ENCODE measurements around the gene DPP10.

Gene DPP10

GRCh38 chr2:115119086-115119485, 676.6 kb downstream of the DPP10 start (continued):
- TF ChIP-seq PRDM2 (tag by site-specific recombination; IDR thresholded peaks at IDR 0.05; ENCODE audit: borderline replicate concordance) = no peak
- TF ChIP-seq ZBTB7A (tag by site-specific recombination; IDR thresholded peaks at IDR 0.05; ENCODE audit: low read depth) = no peak
- no peak for TF ChIP-seq ZNF202 (tag by site-specific recombination; IDR thresholded peaks at IDR 0.05; ENCODE audit: borderline replicate concordance)
- TF ChIP-seq BCL11A (tag by site-specific recombination; IDR thresholded peaks at IDR 0.05; ENCODE audit: low read depth) = no peak
- no peak for TF ChIP-seq ZNF350 (tag by site-specific recombination; IDR thresholded peaks at IDR 0.05)
- TF ChIP-seq, protein P1, sequence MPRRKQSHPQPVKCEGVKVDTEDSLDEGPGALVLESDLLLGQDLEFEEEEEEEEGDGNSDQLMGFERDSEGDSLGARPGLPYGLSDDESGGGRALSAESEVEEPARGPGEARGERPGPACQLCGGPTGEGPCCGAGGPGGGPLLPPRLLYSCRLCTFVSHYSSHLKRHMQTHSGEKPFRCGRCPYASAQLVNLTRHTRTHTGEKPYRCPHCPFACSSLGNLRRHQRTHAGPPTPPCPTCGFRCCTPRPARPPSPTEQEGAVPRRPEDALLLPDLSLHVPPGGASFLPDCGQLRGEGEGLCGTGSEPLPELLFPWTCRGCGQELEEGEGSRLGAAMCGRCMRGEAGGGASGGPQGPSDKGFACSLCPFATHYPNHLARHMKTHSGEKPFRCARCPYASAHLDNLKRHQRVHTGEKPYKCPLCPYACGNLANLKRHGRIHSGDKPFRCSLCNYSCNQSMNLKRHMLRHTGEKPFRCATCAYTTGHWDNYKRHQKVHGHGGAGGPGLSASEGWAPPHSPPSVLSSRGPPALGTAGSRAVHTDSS (tag by site-specific recombination; IDR thresholded peaks at IDR 0.05) = no peak
- TF ChIP-seq ZNF530 (tag by site-specific recombination; IDR thresholded peaks at IDR 0.05; ENCODE audit: low read depth) = no peak
- no peak for TF ChIP-seq ZNF518A (tag by site-specific recombination; conservative IDR thresholded peaks at IDR 0.05; ENCODE audit: low read depth)

GRCh38 chr2:115122701-115123100, 680.3 kb downstream of the DPP10 start:
- ChIA-PET POLR2A (no interaction called here), CTCF (no interaction called here)
- Histone ChIP-seq H3K4me1 (ENCODE audit: control insufficient read depth, insufficient read depth, low read length) (no peaks in the 10 kb centered on the region), H3K9me3 (ENCODE audit: control insufficient read depth, insufficient read depth, low read depth, low read length) (no peaks in the 10 kb centered on the region), H3K27ac (ENCODE audit: extremely low read depth, low read depth, low read length) (no peak overlapping the region), H3K36me3 (ENCODE audit: control insufficient read depth in 2 of 2, insufficient read depth in 1 of 2, low read length in 2 of 2) (no peaks in the 10 kb centered on the region), H3K4me3 (ENCODE audit: low read depth, low read length) (no peak overlapping the region)
- TF ChIP-seq ZNF768 (tag by site-specific recombination; IDR thresholded peaks at IDR 0.05) (no peak), ZNF518A (tag by site-specific recombination; conservative IDR thresholded peaks at IDR 0.05; ENCODE audit: low read depth) (no peak)
